H9 (cell line): Measurements from ENCODE around the gene RAB3GAP2. TPM values are rescaled to one million over a fixed set of nuclear protein-coding genes. Genes with fewer than 3 reads are reported as not detected.

Experiments used
- DNase-seq: peaks from one replicate; pipeline ENCODE4 v3.0.0-alpha.2; 2017
- H2AFZ ChIP-seq: one replicate; pipeline ENCODE4 v1.6.1; 2013; ENCODE audit warnings: mild to moderate bottlenecking, low read length, control low read depth, moderate library complexity
- H2AK5ac ChIP-seq: 2 replicates; pipeline ENCODE4 v1.6.1; 2013; ENCODE audit warnings: low read length, control low read depth, mixed read lengths; ENCODE audit not compliant: insufficient read length
- H2BK120ac ChIP-seq: one replicate; pipeline ENCODE4 v1.6.1; 2013; ENCODE audit warnings: low read depth, mild to moderate bottlenecking, low read length, control low read depth, inconsistent platforms; ENCODE audit not compliant: poor library complexity, severe bottlenecking
- H2BK12ac ChIP-seq: 2 replicates; pipeline ENCODE4 v1.6.1; 2013; ENCODE audit warnings: low read length, control low read depth, mixed read lengths, low read depth; ENCODE audit not compliant: insufficient read length
- H2BK15ac ChIP-seq: 2 replicates; pipeline ENCODE4 v1.6.1; 2013; ENCODE audit warnings: low read depth, low read length, control low read depth
- H2BK20ac ChIP-seq: one replicate; pipeline ENCODE4 v1.6.1; 2013; ENCODE audit warnings: low read depth, mild to moderate bottlenecking, low read length, control low read depth, inconsistent platforms; ENCODE audit not compliant: poor library complexity, severe bottlenecking
- H2BK5ac ChIP-seq: 2 replicates; pipeline ENCODE4 v1.6.1; 2013; ENCODE audit warnings: low read length, control low read depth, mixed read lengths; ENCODE audit not compliant: insufficient read length
- H3K14ac ChIP-seq: 2 replicates; pipeline ENCODE4 v1.6.1; 2013; ENCODE audit warnings: low read length, control low read depth; ENCODE audit not compliant: insufficient read depth
- H3K18ac ChIP-seq: 2 replicates; pipeline ENCODE4 v1.6.1; 2013; ENCODE audit warnings: low read depth, mild to moderate bottlenecking, mixed read lengths, low read length, control low read depth; ENCODE audit not compliant: insufficient read length
- H3K23ac ChIP-seq: 2 replicates; pipeline ENCODE4 v1.6.1; 2013; ENCODE audit warnings: low read length, control low read depth, mixed read lengths, low read depth; ENCODE audit not compliant: insufficient read length
- H3K23me2 ChIP-seq: 2 replicates; pipeline ENCODE4 v1.6.1; 2013; ENCODE audit warnings: low read depth, mild to moderate bottlenecking, mixed read lengths, low read length, control low read depth; ENCODE audit not compliant: insufficient read length, poor library complexity, severe bottlenecking
- H3K27ac ChIP-seq: 2 replicates; pipeline ENCODE4 v1.5.1; 2013; ENCODE audit warnings: low read length, control low read depth, mixed read lengths, low read depth; ENCODE audit not compliant: insufficient read length
- H3K27me3 ChIP-seq: 2 replicates; pipeline ENCODE4 v1.6.1; 2013; ENCODE audit warnings: low read length, control low read depth, inconsistent platforms; ENCODE audit not compliant: insufficient read depth
- H3K4ac ChIP-seq: 2 replicates; pipeline ENCODE4 v1.6.1; 2013; ENCODE audit warnings: low read depth, mild to moderate bottlenecking, control low read depth, inconsistent platforms, low read length, moderate library complexity
- H3K4me1 ChIP-seq: 2 replicates; pipeline ENCODE4 v1.6.1; 2013; ENCODE audit warnings: low read length, control low read depth, inconsistent platforms; ENCODE audit not compliant: insufficient read depth
- H3K4me2 ChIP-seq: 2 replicates; pipeline ENCODE4 v1.6.1; 2013; ENCODE audit warnings: low read length, control low read depth, mixed read lengths; ENCODE audit not compliant: insufficient read length, insufficient read depth
- H3K56ac ChIP-seq: 2 replicates; pipeline ENCODE4 v1.6.1; 2013; ENCODE audit warnings: low read depth, mild to moderate bottlenecking, mixed read lengths, low read length, control low read depth; ENCODE audit not compliant: insufficient read length
- H3K79me1 ChIP-seq: 2 replicates; pipeline ENCODE4 v1.6.1; 2013; ENCODE audit warnings: low read depth, mild to moderate bottlenecking, moderate library complexity, low read length, control low read depth, inconsistent platforms; ENCODE audit not compliant: insufficient read depth, poor library complexity, severe bottlenecking
- H3K79me2 ChIP-seq: 2 replicates; pipeline ENCODE4 v1.6.1; 2013; ENCODE audit warnings: low read length, control low read depth, inconsistent platforms; ENCODE audit not compliant: insufficient read depth
- H3K9ac ChIP-seq: 2 replicates; pipeline ENCODE4 v1.6.1; 2013; ENCODE audit warnings: low read length, control low read depth, mixed read lengths; ENCODE audit not compliant: insufficient read length; ENCODE audit errors: extremely low read depth
- H3K9me3 ChIP-seq: one replicate; pipeline ENCODE4 v1.6.1; 2013; ENCODE audit warnings: low read depth, low read length, inconsistent platforms; ENCODE audit not compliant: control insufficient read depth
- H3T11ph ChIP-seq: one replicate; pipeline ENCODE4 v1.6.1; 2013; ENCODE audit warnings: mild to moderate bottlenecking, low read length, control low read depth, inconsistent platforms
- H4K20me1 ChIP-seq: one replicate; pipeline ENCODE4 v1.6.1; 2013; ENCODE audit not compliant: control insufficient read depth, insufficient read length, insufficient read depth
- H4K5ac ChIP-seq: 2 replicates; pipeline ENCODE4 v1.6.1; 2013; ENCODE audit warnings: low read depth, mild to moderate bottlenecking, mixed read lengths, low read length, control low read depth; ENCODE audit not compliant: insufficient read length
- H4K8ac ChIP-seq: replicated peaks from 2 replicates; pipeline ENCODE4 v1.6.1; 2013; ENCODE audit warnings: low read length, control low read depth, mixed read lengths, low read depth; ENCODE audit not compliant: insufficient read length
- H4K91ac ChIP-seq: 2 replicates; pipeline ENCODE4 v1.6.1; 2013; ENCODE audit warnings: low read depth, mild to moderate bottlenecking, moderate library complexity, mixed read lengths, low read length, control low read depth; ENCODE audit not compliant: insufficient read length
- H3K27ac Mint-ChIP-seq, 3 experiments: 2 replicates in 2 of 3; 3 replicates in 1 of 3; pipeline ENCODE4 v1.8.0; 2020 to 2021; ENCODE audit warnings: mixed read lengths in 3 of 3, mild to moderate bottlenecking in 1 of 3, moderate library complexity in 1 of 3
- H3K27me3 Mint-ChIP-seq: 2 replicates; pipeline ENCODE4 v1.8.0; 2021; ENCODE audit warnings: low read depth, mild to moderate bottlenecking, moderate library complexity, mixed read lengths
- H3K36me3 Mint-ChIP-seq, 3 experiments: 2 replicates in 2 of 3; 3 replicates in 1 of 3; pipeline ENCODE4 v1.8.0; 2020 to 2021; ENCODE audit warnings: low read depth in 3 of 3, mixed read lengths in 3 of 3; ENCODE audit not compliant: insufficient read depth in 1 of 3
- H3K4me1 Mint-ChIP-seq, 2 experiments: 2 replicates each; pipeline ENCODE4 v1.8.0; 2020; ENCODE audit warnings: mixed read lengths in 2 of 2
- H3K4me3 Mint-ChIP-seq, 2 experiments: 2 replicates in 1 of 2; 3 replicates in 1 of 2; pipeline ENCODE4 v1.8.0; 2020 to 2021; ENCODE audit warnings: mild to moderate bottlenecking in 2 of 2, mixed read lengths in 2 of 2, moderate library complexity in 1 of 2
- H3K9me3 Mint-ChIP-seq, 2 experiments: 2 replicates in 1 of 2; 3 replicates in 1 of 2; pipeline ENCODE4 v1.8.0; 2020; ENCODE audit warnings: mild to moderate bottlenecking in 2 of 2, mixed read lengths in 2 of 2, moderate library complexity in 1 of 2
- WGBS: extraction: QIAGEN DNeasy Blood & Tissue Kit; methylation state at CpG from one replicate; pipeline ENCODE4 v1.1.7; 2013; ENCODE audit warnings: missing lambda C conversion rate, low lambda C conversion rate, mixed read lengths; ENCODE audit not compliant: insufficient read length; ENCODE audit errors: extremely low coverage; 5-methylcytosine and 5-hydroxymethylcytosine counted together
- total RNA-seq: library from RNA; stranded (reverse); gene quantifications from 2 replicates; pipeline ENCODE4 v1.2.1, GENCODE V29; 2021
- TF ChIP-seq, protein P1 (sequence below): fragments of 200-600 bp; sonication (generic); conservative IDR thresholded peaks from 3 replicates; pipeline ENCODE4 v1.8.0; 2021; ENCODE audit warnings: antibody characterized with exemption, mild to moderate bottlenecking

RAB3GAP2 gene
- total RNA-seq, 1 experiment from 2014 or later: 48.3 TPM

DNA sequence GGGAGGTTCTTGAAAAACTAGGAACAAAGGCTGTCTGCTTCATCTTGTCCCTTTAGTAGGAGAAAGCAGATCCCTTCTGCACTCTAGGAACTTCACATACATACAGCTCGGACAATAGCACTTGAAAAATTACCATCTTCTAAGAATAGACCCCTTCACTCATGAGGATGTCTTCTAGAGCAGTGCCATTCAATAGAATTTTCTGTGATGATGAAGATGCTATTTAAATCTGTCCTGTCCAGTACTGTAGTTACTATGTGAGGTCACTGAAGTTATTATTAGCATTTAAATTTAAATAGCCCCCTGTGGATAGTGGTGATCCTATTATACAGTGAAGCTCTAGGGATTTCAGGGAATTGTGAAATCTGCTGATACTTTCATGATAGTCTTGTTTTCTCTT, 46.4 kb upstream of the RAB3GAP2 start:
- Histone ChIP-seq H3K4me2 (no peak overlapping the region), H3K9me3 (no peaks in the 10 kb centered on the region), H2BK15ac (no peak overlapping the region), H4K20me1 (no peaks in the 10 kb centered on the region), H3K23me2 (no peaks in the 10 kb centered on the region), H4K91ac (no peak overlapping the region), H3K27ac (no peak overlapping the region), H3K9ac (no peak overlapping the region), H2BK20ac (no peak overlapping the region), H4K8ac (no peak overlapping the region), H3K79me1 (no peaks in the 10 kb centered on the region), H2BK120ac (no peak overlapping the region), H3K4ac (no peak overlapping the region), H3T11ph (no peak overlapping the region), H2AFZ (no peak overlapping the region), H3K56ac (no peak overlapping the region), H4K5ac (no peak overlapping the region), H3K23ac (no peak overlapping the region), H2BK5ac (no peak overlapping the region), H3K18ac (no peak overlapping the region), H3K4me1 (no peaks in the 10 kb centered on the region; the same call in 1 of the 2 replicates), H2BK12ac (no peak overlapping the region), H3K79me2 (no peaks in the 10 kb centered on the region), H3K14ac (no peak overlapping the region), H3K27me3 (no peaks in the 10 kb centered on the region), H2AK5ac (no peak overlapping the region)
- no peak overlapping the region for H3K4me3 Mint-ChIP-seq
- H3K27me3 Mint-ChIP-seq: no peaks in the 10 kb centered on the region
- no CpG with 5 or more reads among the region's 1 CpG for WGBS
- no peaks in the 10 kb centered on the region; a peak in 1 of 7 replicates for H3K36me3 Mint-ChIP-seq
- no peak for DNase-seq
- H3K4me1 Mint-ChIP-seq: peaks cover 6% of the 10 kb centered on the region in 2 experiments
- TF ChIP-seq, protein P1, sequence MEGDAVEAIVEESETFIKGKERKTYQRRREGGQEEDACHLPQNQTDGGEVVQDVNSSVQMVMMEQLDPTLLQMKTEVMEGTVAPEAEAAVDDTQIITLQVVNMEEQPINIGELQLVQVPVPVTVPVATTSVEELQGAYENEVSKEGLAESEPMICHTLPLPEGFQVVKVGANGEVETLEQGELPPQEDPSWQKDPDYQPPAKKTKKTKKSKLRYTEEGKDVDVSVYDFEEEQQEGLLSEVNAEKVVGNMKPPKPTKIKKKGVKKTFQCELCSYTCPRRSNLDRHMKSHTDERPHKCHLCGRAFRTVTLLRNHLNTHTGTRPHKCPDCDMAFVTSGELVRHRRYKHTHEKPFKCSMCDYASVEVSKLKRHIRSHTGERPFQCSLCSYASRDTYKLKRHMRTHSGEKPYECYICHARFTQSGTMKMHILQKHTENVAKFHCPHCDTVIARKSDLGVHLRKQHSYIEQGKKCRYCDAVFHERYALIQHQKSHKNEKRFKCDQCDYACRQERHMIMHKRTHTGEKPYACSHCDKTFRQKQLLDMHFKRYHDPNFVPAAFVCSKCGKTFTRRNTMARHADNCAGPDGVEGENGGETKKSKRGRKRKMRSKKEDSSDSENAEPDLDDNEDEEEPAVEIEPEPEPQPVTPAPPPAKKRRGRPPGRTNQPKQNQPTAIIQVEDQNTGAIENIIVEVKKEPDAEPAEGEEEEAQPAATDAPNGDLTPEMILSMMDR: no peak
- no peaks in the 10 kb centered on the region for H3K9me3 Mint-ChIP-seq
- no peak overlapping the region for H3K27ac Mint-ChIP-seq
